Stomach (tissue), 19 donors: ENCODE measurements around the gene IL1RL1. TPM values are rescaled to one million over a fixed set of nuclear protein-coding genes. Genes with fewer than 3 reads are reported as not detected.

Source experiments
- DNase-seq, 2 donors: peaks; one replicate each; pipeline versions ENCODE4 v3.0.0 to v3.0.0-alpha.2; 2013 to 2019
- H3K27ac ChIP-seq, 5 donors: fragments of 200-600 bp in 4 of 5; sonication (generic) in 4 of 5; one replicate each; pipeline ENCODE4 v1.5.1; 2013 to 2019; ENCODE audit warnings: mild to moderate bottlenecking in 1 of 5, moderate library complexity in 1 of 5
- H3K27me3 ChIP-seq, 3 donors: fragments of 200-600 bp; sonication (generic); one replicate each; pipeline ENCODE4 v1.5.1; 2017 to 2019; ENCODE audit warnings: mixed run types in 1 of 3
- H3K36me3 ChIP-seq, 4 donors: fragments of 200-600 bp; sonication (generic); 1 replicate in 3 of 4; 2 replicates in 1 of 4; pipeline ENCODE4 v1.5.1; 2016 to 2019
- H3K4me1 ChIP-seq, 4 donors: fragments of 200-600 bp; sonication (generic); one replicate each; pipeline ENCODE4 v1.5.1; 2016 to 2019
- H3K4me3 ChIP-seq, 4 donors: fragments of 200-600 bp; sonication (generic) in 3 of 4; one replicate each; pipeline ENCODE4 v1.5.1; 2016 to 2019; ENCODE audit warnings: mild to moderate bottlenecking in 1 of 4
- H3K9me3 ChIP-seq, 4 donors: fragments of 200-600 bp; sonication (generic); one replicate each; pipeline ENCODE4 v1.5.1; 2016 to 2019
- CTCF ChIP-seq, 7 experiments: fragments of 450-650 bp in 4 of 7; fragments of 200-600 bp in 3 of 7; sonication (generic) in 3 of 7; IDR thresholded peaks; one replicate each; pipeline ENCODE4 v1.5.1; 2016 to 2019; ENCODE audit warnings: antibody characterized with exemption in 7 of 7, control low read depth in 2 of 7, mild to moderate bottlenecking in 1 of 7
- EP300 ChIP-seq: sonication (generic); formaldehyde crosslinking; IDR thresholded peaks from one replicate; pipeline ENCODE4 v1.6.1; 2017; ENCODE audit warnings: antibody characterized with exemption
- POLR2A ChIP-seq, 4 donors: fragments of 450-650 bp; IDR thresholded peaks; one replicate each; pipeline ENCODE4 v1.6.1; 2016; ENCODE audit warnings: antibody characterized with exemption in 4 of 4, control low read depth in 2 of 4, mild to moderate bottlenecking in 1 of 4, moderate library complexity in 1 of 4
- POLR2AphosphoS5 ChIP-seq, 3 donors: sonication (generic); formaldehyde crosslinking; IDR thresholded peaks; one replicate each; pipeline ENCODE4 v1.6.1; 2016; ENCODE audit warnings: antibody characterized with exemption in 3 of 3
- WGBS, 5 donors: extraction: QIAGEN DNeasy Blood & Tissue Kit in 3 of 5; methylation state at CpG; one replicate each; pipeline versions ENCODE4 v1.1.5 to v1.1.7; 2013 to 2018; 5-methylcytosine and 5-hydroxymethylcytosine counted together
- intact Hi-C: fragments of 100-400 bp; cut with DNase I; formaldehyde crosslinking; loops from one replicate; pipeline ENCODE4 v1.15.1; 2023; ENCODE audit warnings: low total_unique reads
- long read RNA-seq, 10 donors: transcript quantifications; one replicate each; lab custom pipeline, GENCODE V29; 2026
- polyA plus RNA-seq, 3 donors: library from polyadenylated mRNA; stranded (reverse); fragments of 200-250 nt; gene quantifications; one replicate each; pipeline ENCODE4 v1.2.3, GENCODE V29; 2013
- total RNA-seq, 5 donors: library from RNA; depleted of rRNA; stranded (reverse); fragments of >200 nt; gene quantifications; one replicate each; pipeline versions ENCODE4 v1.1.0 to v1.2.3, GENCODE V29; 2014 to 2016
- donor health status: healthy with polysubstance abuse.
- donor health status: Bipolar disorder and iron deficiency.
- donor health status: healthy.

IL1RL1 gene
- 10 to 100 TPM in 4 of 5 donors, under 1 TPM in 1; 0.29 to 61.7 (median 29.4) TPM for total RNA-seq
- 10 to 100 TPM in 2 of 3 donors, 1 to 10 TPM in 1; 2.9 to 40.9 (median 21.4) TPM for polyA plus RNA-seq
- long read RNA-seq, donor 1: 0 reads
- long read RNA-seq, donor 2: 0 reads
- long read RNA-seq, donor 3: 0 reads
- long read RNA-seq, donor 4: 0 reads
- long read RNA-seq, donor 5: 0 reads
- long read RNA-seq, donor 6: 0 reads
- long read RNA-seq, donor 7: 0 reads
- long read RNA-seq, donor 8: 0 reads
- long read RNA-seq, donor 9: 0 reads
- long read RNA-seq, donor 10: 0 reads

GRCh38 chr2:102310964-102311640, at the start of gene IL1RL1:
Gene IL1RL1 (plus strand): TSS chr2:102311563. CDS start chr2:102338265, 26,702 bp downstream.
- Histone ChIP-seq H3K4me3 (no peak within 1 kb of the TSS), H3K27me3 (peaks cover 0 to 6% (median 0%) of the 10 kb centered on the region in 3 donors), H3K9me3 (no peaks in the 10 kb centered on the region), H3K4me1 (no peaks in the 10 kb centered on the region), H3K27ac (no peak within 1 kb of the TSS), H3K36me3 (no peaks in the 10 kb centered on the region)
- no peak for DNase-seq
- WGBS, 5 donors: 60 to 77% (median 63%) methylated on average over 5 of the region's 5 CpGs
- TF ChIP-seq POLR2AphosphoS5 (IDR thresholded peaks at IDR 0.05) (no peak), EP300 (no peak), CTCF (IDR thresholded peaks at IDR 0.05) (no peak), POLR2A (IDR thresholded peaks at IDR 0.05) (no peak)
- intact Hi-C loops: no loop called here

- intact Hi-C loops: no loop called here
- Histone ChIP-seq H3K4me3 (no peak overlapping the region), H3K4me1 (no peaks in the 10 kb centered on the region), H3K27me3 (no peaks in the 10 kb centered on the region), H3K36me3 (no peaks in the 10 kb centered on the region), H3K27ac (peak overlapping the region in 2 of 5 donors; percentile 34 to 60), H3K9me3 (no peaks in the 10 kb centered on the region)
- no peak for DNase-seq
- 67 to 75% (median 69%) methylated on average over 6 of the region's 6 CpGs for WGBS, 5 donors
- no peak for TF ChIP-seq CTCF (IDR thresholded peaks at IDR 0.05)
- no peak for TF ChIP-seq POLR2AphosphoS5 (IDR thresholded peaks at IDR 0.05)
These were observed 48.9 kb upstream of the IL1RL1 start for GRCh38 chr2:102262216-102263129.

- Histone ChIP-seq H3K9me3 (no peaks in the 10 kb centered on the region), H3K36me3 (no peaks in the 10 kb centered on the region), H3K4me3 (no peak overlapping the region), H3K27ac (no peak overlapping the region), H3K27me3 (no peaks in the 10 kb centered on the region), H3K4me1 (no peaks in the 10 kb centered on the region)
- no peak for TF ChIP-seq CTCF (IDR thresholded peaks at IDR 0.05)
- WGBS, 5 donors: 68 to 80% (median 78%) methylated on average over 2 of the region's 2 CpGs
- no peak for DNase-seq
- intact Hi-C loops: no loop called here
These were observed 46.4 kb upstream of the IL1RL1 start for GRCh38 chr2:102264952-102265351.

GRCh38 chr2:102266204-102266603, 45.2 kb upstream of the IL1RL1 start:
- TF ChIP-seq CTCF (IDR thresholded peaks at IDR 0.05) (no peak), EP300 (no peak), POLR2A (IDR thresholded peaks at IDR 0.05) (no peak), POLR2AphosphoS5 (IDR thresholded peaks at IDR 0.05) (no peak)
- Histone ChIP-seq H3K4me1 (no peaks in the 10 kb centered on the region), H3K36me3 (no peaks in the 10 kb centered on the region), H3K9me3 (no peaks in the 10 kb centered on the region), H3K27ac (no peak overlapping the region), H3K27me3 (no peaks in the 10 kb centered on the region), H3K4me3 (no peak overlapping the region)
- intact Hi-C loops: no loop called here
- 80 to 93% (median 90%) methylated on average over 1 of the region's 1 CpG for WGBS, 5 donors
- no peak for DNase-seq
